HG02885 (cell line): Measurements from ENCODE around the gene PLXNA4.
"Not testable (repeated sequence)": the region's sequence is repeated elsewhere in the genome, so short reads cannot be mapped to it uniquely, and the experiment has no call there.

Experiments used
- ATAC-seq: cut with Tn5 transposase; IDR thresholded peaks from one replicate; pipeline ENCODE4 v1.9.1; 2021; ENCODE audit warnings: mild to moderate bottlenecking; ENCODE audit not compliant: unreplicated experiment, poor library complexity

PLXNA4 gene

DNA sequence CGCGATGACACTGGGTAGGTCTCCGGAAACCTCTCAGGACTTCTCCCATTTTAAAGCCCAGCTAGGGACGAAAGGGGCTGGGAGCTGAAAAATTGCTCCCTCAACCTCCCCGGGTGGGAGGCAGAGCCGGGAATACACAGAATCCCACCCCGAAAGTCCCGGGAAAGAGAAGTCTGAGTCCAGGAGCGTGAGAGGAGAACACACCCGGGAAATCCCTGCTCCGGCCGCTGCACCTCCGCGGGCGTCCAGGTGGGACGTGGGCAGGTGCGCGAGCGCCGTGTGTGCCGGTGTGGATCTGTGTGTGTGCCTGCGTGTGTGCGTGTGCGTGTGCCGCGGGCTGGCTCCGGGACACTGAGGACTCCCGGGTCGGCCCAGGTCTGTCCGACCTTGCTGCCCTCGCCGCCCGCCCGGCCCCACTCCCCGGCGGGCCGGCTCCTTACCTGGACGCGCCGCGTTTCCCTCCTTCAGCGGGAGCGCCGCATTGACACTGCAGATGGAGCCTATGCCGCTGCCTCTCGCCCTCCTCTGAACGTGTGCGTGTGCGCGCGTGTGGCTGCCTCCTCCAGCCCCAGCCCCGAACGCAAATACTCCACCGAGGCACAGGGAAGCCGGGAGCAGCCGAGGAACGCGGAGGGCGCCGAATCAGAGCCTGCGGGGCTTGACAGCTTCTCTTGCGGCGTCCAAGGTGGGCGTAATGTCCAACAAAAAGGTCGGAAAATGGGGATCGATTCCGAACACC, at the start of gene PLXNA4:
Gene PLXNA4, minus strand, starts transcription at position 489 of the 739 bp plus-strand sequence. CDS start 67,777 bp downstream, outside the sequence.
- ATAC-seq: no peak

DNA sequence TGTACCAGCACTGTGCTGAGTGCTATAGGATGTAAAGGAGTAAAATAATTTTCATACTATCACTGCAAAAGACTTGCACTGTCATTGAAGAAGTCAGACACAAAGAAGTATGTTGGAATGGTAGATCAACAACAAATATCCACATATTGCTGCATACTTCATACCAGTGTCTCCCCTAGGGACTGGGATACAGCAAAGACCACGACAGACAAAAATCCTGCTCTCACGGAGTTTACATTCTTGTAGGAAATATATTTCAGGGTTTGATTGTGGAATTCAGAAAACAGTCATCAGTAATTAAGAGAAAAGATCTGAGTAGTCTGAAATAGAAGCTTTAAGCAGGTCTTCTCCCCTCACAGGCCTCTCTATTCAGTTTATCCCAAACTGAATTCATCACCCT, 49.4 kb upstream of the PLXNA4 start:
- ATAC-seq: no peak

DNA sequence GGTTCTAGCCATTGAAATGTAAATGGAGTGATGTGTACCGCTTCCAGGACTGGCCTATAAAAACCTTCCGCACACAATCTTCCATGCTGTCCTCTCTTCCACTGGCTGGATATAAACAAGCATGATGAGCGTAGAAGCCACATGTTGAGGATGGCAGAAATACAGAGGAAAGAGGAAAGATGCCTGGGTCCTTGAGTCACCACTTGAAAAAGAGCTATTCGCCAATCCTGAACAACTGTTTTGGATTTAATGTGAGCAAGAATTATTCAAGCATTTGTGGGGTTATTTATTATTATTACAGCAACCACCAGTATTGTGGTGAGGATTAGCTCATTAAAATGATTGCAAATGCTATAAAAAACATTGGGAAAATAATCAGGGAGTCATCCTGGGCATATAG, 45.8 kb upstream of the PLXNA4 start:
- ATAC-seq: no peak

DNA sequence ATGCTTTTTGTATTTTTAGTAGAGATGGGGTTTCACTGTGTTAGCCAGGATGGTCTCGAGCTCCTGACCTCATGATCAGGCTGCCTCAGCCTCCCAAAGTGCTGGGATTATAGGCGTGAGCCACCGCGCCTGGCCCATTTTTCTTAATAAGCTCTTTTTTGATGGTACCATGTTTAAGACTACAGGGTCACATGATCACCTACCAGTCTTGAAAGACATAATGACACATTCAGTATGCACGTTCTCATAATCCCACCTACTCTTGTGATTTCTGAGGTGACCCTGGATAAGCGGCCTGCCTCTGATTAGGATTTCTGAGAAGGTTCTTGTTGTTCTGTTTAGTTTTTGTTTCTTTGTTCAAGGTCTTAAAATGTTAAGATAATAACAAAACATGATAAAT, 43.7 kb upstream of the PLXNA4 start:
- ATAC-seq: no peak

DNA sequence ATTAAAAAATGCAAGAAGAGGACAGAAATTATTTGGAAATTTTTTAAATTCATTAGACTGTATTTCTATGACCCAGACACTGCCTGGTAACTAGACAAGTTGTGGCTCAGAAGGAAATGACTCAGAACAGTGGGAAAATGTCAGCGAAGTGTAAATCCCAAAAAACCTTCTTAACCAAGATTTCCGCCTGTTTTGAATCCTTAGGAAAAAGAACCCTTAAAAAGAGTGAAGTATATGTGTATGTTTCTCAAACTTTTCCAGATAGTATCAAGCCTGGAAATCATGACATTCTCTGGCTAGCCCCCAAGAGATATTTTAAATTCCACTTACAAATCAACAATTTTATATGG, 42.7 kb upstream of the PLXNA4 start:
- no peak for ATAC-seq

DNA sequence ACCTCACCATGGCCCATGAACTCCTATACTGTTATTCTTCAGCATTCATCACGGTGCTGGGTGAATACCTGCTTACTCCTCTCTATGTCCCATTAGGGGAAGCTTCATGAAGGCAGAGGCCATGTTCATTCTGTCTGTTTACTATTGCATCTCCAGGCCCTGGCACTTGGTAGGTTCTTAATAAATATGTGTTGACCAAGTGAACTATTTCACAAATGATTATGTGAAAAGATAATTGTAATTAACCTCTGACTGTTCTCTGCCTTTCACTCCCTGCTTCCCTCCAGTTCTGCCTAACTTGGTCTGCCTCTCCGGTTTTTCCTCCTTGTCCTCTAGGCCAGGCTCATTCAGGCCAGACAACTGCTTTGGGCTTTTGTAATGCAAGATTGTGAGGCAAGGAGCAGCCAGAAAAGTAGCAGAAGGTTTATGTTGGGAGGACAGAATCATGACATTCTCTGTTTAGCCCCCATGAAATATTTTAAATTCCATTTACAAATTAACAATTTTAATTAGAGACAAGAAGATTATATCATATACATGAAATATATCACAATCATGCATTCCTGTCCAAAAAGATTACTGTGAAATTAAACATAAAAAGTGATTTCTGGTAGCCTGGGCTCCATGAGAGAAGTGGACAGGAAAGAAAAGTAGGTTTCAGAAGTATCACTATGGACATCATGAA, 42.1 kb upstream of the PLXNA4 start:
- no peak for ATAC-seq

GRCh38 chr7:132614428-132615318, 38.4 kb upstream of the PLXNA4 start:
- no peak for ATAC-seq

DNA sequence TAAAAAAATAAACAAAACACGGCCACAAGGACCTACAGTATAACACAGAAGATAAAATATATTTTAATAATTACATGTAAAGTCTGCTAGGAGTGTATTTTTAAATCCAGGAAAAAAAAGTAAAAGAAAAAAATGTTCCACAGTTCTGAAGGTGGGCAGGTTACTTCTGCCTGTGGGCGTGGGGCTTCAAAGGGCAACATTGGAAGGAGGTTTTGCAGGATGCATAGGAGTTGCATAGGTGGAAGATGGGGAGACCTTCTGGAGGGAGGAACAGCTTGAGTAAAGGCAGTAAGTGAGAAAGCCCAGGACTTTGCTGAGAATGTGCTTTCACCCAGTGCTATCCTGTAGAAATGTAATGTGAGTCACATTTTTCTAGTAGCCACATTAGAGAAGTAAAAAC, 37.5 kb upstream of the PLXNA4 start:
- ATAC-seq: no peak

GRCh38 chr7:132610995-132611394, 34.7 kb upstream of the PLXNA4 start:
- no peak for ATAC-seq

- no peak for ATAC-seq
Observed at GRCh38 chr7:132609906-132610520, 33.7 kb upstream of the PLXNA4 start.

GRCh38 chr7:132609222-132609621, 33.0 kb upstream of the PLXNA4 start:
- ATAC-seq: no peak

GRCh38 chr7:132608523-132608922, 32.3 kb upstream of the PLXNA4 start:
- ATAC-seq: no peak

GRCh38 chr7:132607656-132608055, 31.4 kb upstream of the PLXNA4 start:
- no peak for ATAC-seq

DNA sequence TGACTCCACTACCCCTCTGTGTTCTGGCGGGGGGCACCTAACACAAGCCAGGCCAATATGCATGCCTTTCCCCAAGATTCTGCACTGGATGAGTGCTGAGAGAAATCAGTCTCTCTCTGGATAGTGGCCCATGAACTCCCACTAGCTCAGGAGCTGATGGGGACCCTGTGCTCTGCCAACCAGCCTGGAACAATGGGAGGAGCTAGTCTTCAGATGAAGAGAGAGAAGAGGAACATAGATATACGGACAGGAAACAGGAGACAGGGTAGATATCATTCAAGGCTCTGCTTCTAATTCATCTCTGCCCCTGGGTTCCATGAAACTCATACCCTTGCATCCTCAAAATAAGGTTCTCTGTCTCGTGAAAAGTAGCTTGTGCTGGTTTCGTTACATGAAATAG, 27.9 kb upstream of the PLXNA4 start:
- no peak for ATAC-seq

- ATAC-seq: no peak
Observed at GRCh38 chr7:132603220-132603833, 27.1 kb upstream of the PLXNA4 start.

- no peak for ATAC-seq
Observed at GRCh38 chr7:132601783-132602182, 25.5 kb upstream of the PLXNA4 start.

GRCh38 chr7:132596588-132596987, 20.3 kb upstream of the PLXNA4 start:
- ATAC-seq: no peak

DNA sequence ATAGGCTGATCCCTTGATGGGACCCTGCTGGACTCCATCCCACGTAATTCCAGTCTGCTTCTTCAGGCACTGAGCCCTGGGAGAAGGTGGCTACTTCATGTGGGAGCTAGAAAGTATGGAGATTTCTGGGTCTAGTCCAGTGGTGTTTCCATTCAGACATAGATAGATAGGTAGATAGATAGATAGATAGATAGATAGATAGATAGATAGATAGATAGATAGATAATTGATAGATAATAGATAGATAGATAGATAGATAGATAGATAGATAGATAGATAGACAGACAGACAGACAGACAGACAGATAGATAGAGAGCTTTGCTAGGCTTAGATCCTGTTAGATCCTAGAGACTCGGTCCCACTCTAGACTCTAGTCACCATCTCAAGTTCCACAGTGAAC, 18.5 kb upstream of the PLXNA4 start:
- ATAC-seq: not testable (repeated sequence)

GRCh38 chr7:132592936-132593335, 16.7 kb upstream of the PLXNA4 start:
- no peak for ATAC-seq

DNA sequence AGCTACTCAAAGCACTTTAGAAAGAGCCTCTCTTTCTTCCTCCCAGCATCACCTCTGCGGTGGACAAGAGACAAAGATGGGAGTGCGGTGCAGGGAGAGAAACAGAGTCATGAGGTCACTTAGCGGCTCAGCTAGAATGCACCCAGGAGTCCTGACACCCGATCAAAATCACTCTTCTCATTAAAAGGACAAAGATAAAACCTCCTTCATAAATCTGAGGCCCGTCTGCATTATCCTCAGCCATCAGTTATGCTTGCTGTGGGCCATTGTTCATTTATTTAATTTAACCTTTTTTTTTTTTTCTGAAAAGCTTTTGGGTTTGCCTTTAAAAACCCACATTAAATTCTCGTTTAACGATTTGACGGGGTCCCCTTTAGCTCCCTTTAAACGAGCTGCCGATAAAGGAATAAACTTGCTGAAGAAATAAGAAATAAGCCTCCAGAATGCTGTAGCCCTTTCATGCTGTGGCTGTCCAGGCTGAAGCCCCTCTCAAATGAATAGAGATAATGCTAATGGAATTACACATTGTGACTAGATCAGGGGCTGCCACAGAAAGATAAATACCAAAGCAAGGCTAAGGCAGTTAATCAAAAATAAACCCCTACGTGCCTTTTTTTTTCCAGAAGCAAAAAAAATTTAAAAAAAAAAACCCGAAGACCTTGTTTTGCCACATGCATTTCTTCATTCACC, 16.1 kb upstream of the PLXNA4 start:
- ATAC-seq: no peak
